ENCODE data around the gene CCDC27. TPM values are rescaled to one million over a fixed set of nuclear protein-coding genes. Genes with fewer than 3 reads are reported as not detected.

Gene CCDC27
- total and polyA plus RNA-seq, 2 of the 13 experiments (the other 11 are each of a cell fraction or from before 2014, with no cell fraction given), result not detected

DNA sequence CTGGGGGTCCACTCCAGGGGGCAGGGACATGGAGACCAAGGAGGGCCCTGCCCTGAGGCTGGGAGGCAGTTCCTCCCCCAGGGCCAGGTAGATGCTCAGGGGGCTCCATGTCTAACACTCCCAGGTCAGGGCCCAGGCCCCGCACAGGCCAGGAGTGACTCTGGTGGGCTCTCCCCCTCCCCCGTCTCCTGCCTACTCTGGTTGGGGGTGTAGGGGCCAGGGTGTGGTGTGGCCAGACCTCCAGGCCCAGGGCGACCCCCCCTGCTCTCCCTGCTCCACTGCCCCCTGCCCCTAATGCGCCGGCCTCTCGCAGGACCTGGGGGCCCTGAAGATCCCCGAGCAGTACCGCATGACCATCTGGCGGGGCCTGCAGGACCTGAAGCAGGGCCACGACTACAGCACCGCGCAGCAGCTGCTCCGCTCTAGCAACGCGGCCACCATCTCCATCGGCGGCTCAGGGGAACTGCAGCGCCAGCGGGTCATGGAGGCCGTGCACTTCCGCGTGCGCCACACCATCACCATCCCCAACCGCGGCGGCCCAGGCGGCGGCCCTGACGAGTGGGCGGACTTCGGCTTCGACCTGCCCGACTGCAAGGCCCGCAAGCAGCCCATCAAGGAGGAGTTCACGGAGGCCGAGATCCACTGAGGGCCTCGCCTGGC is 19.7 kb upstream of the CCDC27 start (continued):
- TF ChIP-seq, protein P1, sequence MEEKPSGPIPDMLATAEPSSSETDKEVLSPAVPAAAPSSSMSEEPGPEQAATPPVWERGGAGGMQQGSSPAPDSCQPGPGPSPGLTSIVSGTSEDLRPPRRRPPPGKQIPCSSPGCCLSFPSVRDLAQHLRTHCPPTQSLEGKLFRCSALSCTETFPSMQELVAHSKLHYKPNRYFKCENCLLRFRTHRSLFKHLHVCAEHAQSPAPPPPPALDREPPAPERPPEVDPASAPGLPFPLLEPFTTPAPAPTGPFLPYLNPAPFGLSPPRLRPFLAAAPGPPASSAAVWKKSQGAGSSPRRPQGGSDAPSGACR (CRISPR knock-in tag; IDR thresholded peaks at IDR 0.05), result no peak
- no peak for TF ChIP-seq PLSCR1 (CRISPR knock-in tag; IDR thresholded peaks at IDR 0.05; ENCODE audit: borderline replicate concordance)
- TF ChIP-seq MLX (CRISPR knock-in tag; IDR thresholded peaks at IDR 0.05), result no peak
- no peak for TF ChIP-seq ZNF530 (CRISPR knock-in tag; IDR thresholded peaks at IDR 0.05; ENCODE audit: low read depth)
- TF ChIP-seq KAT7 (CRISPR knock-in tag; IDR thresholded peaks at IDR 0.05; ENCODE audit: borderline replicate concordance), result 0 out of 2 replicates have a peak, but pooled peaks have one; percentile 2
- TF ChIP-seq PAWR (CRISPR knock-in tag; IDR thresholded peaks at IDR 0.05; ENCODE audit: borderline replicate concordance), result no peak
- TF ChIP-seq ATF7-NPFF (CRISPR knock-in tag; IDR thresholded peaks at IDR 0.05; ENCODE audit: low read depth), result no peak
- TF ChIP-seq ZNF253 (CRISPR knock-in tag; IDR thresholded peaks at IDR 0.05; ENCODE audit: borderline replicate concordance), result no peak
- peak; percentile 38; the same call in 1 of the 2 replicates for TF ChIP-seq ZNF788 (CRISPR knock-in tag; IDR thresholded peaks at IDR 0.05; ENCODE audit: borderline replicate concordance)
- TF ChIP-seq, protein P2, sequence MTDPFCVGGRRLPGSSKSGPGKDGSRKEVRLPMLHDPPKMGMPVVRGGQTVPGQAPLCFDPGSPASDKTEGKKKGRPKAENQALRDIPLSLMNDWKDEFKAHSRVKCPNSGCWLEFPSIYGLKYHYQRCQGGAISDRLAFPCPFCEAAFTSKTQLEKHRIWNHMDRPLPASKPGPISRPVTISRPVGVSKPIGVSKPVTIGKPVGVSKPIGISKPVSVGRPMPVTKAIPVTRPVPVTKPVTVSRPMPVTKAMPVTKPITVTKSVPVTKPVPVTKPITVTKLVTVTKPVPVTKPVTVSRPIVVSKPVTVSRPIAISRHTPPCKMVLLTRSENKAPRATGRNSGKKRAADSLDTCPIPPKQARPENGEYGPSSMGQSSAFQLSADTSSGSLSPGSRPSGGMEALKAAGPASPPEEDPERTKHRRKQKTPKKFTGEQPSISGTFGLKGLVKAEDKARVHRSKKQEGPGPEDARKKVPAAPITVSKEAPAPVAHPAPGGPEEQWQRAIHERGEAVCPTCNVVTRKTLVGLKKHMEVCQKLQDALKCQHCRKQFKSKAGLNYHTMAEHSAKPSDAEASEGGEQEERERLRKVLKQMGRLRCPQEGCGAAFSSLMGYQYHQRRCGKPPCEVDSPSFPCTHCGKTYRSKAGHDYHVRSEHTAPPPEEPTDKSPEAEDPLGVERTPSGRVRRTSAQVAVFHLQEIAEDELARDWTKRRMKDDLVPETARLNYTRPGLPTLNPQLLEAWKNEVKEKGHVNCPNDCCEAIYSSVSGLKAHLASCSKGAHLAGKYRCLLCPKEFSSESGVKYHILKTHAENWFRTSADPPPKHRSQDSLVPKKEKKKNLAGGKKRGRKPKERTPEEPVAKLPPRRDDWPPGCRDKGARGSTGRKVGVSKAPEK (CRISPR knock-in tag; IDR thresholded peaks at IDR 0.05; ENCODE audit: borderline replicate concordance), result no peak
- TF ChIP-seq, protein P3, sequence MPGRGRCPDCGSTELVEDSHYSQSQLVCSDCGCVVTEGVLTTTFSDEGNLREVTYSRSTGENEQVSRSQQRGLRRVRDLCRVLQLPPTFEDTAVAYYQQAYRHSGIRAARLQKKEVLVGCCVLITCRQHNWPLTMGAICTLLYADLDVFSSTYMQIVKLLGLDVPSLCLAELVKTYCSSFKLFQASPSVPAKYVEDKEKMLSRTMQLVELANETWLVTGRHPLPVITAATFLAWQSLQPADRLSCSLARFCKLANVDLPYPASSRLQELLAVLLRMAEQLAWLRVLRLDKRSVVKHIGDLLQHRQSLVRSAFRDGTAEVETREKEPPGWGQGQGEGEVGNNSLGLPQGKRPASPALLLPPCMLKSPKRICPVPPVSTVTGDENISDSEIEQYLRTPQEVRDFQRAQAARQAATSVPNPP (CRISPR knock-in tag; IDR thresholded peaks at IDR 0.05), result no peak
- TF ChIP-seq GTF3A (CRISPR knock-in tag; conservative IDR thresholded peaks at IDR 0.05), result no peak
- TF ChIP-seq ZBTB21 (CRISPR knock-in tag; IDR thresholded peaks at IDR 0.05), result no peak
- TF ChIP-seq ZNF761 (CRISPR knock-in tag; conservative IDR thresholded peaks at IDR 0.05), result no peak
- TF ChIP-seq MAFF (IDR thresholded peaks at IDR 0.05; ENCODE audit: low read depth, low read length), result no peak
- no peak for TF ChIP-seq HCFC1 (IDR thresholded peaks at IDR 0.05; ENCODE audit: low read depth, low read length)
- no peak for TF ChIP-seq ZNF558 (CRISPR knock-in tag; IDR thresholded peaks at IDR 0.05; ENCODE audit: borderline replicate concordance)
- TF ChIP-seq RARG (CRISPR knock-in tag; IDR thresholded peaks at IDR 0.05; ENCODE audit: low read depth), result no peak
- TF ChIP-seq ZNF768 (CRISPR knock-in tag; IDR thresholded peaks at IDR 0.05), result peak; percentile 9; the same call in 1 of the 2 replicates
- TF ChIP-seq BRCA1 (CRISPR knock-in tag; IDR thresholded peaks at IDR 0.05), result no peak
- 0 out of 2 replicates have a peak, but pooled peaks have one; percentile 31 for TF ChIP-seq MXD1 (CRISPR knock-in tag; IDR thresholded peaks at IDR 0.05)
- TF ChIP-seq ZNF776 (CRISPR knock-in tag; IDR thresholded peaks at IDR 0.05), result 0 out of 2 replicates have a peak, but pooled peaks have one; percentile 39
- TF ChIP-seq ZC3H13 (CRISPR knock-in tag; IDR thresholded peaks at IDR 0.05), result peak; percentile 33; the same call in 1 of the 2 replicates
- TF ChIP-seq SAFB2 (CRISPR knock-in tag; IDR thresholded peaks at IDR 0.05; ENCODE audit: borderline replicate concordance, low read depth), result no peak
